Measurements from ENCODE around the gene RNASET2. TPM values are rescaled to one million over a fixed set of nuclear protein-coding genes. Genes with fewer than 3 reads are reported as not detected.
"Not testable (repeated sequence)": the region's sequence is repeated elsewhere in the genome, so short reads cannot be mapped to it uniquely, and the experiment has no call there.

Gene RNASET2
- total and polyA plus RNA-seq, 4 donors = 17.7 to 37.2 (median 25.0) TPM

DNA sequence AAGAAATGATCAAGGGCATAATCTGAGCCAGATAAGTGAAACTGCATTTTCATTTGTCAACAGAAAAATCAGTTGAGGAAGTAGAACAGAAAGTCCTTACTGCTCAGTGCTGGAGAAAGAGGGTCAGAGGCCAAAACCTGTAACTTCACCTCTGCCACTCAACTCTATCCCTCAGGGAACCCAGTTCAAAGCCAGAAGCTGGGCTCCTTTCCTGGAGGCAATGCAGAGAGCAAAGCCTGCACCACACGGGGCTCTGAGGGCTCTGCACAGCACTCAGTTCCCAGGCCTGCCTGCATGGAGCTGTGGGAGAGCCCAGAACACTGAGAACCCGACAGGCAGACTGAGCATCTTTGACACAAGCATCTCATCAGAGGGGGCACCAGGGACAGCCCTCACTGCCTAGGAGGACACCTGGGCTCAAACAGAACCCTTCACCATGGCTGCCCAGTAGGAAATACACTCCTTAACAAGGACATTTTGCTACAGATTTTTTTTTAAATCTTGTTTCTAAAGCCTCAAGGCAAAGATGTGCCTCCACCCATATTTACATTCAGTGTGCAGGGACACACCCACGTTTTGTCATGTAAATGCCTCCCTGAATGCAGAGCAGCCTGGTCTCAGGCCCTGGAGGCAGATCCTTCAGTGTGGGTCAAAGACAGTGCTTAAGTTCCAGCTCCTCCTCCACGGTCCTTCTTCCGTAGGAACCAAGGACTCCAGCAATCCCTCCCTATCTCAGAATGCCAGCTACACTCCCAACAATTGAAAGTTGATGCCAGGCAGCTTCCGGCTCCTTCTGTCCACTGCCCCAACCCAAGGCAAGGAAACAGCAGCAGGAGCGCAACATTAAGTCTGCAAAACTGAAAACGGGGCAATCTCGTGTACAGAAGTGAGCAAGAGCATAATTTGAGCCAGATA, 6.6 kb downstream of the RNASET2 start:
- Histone ChIP-seq H3K9me3 (ENCODE audit: control insufficient read depth in 4 of 4, low read length in 3 of 4) (no peaks in the 10 kb centered on the region), H3K9ac (ENCODE audit: low read depth in 1 of 2, low read length in 2 of 2) (no peak overlapping the region), H3K4me1 (ENCODE audit: control insufficient read depth in 4 of 4, insufficient read depth in 4 of 4, low read length in 3 of 4) (peaks cover 0 to 4% (median 0%) of the 10 kb centered on the region in 4 donors), H3K27me3 (ENCODE audit: control insufficient read depth in 4 of 4, insufficient read depth in 4 of 4, low read length in 3 of 4) (no peaks in the 10 kb centered on the region), H3K27ac (ENCODE audit: low read depth in 1 of 2, low read length in 2 of 2) (no peak overlapping the region), H3K4me3 (ENCODE audit: low read depth in 1 of 3, low read length in 3 of 3) (no peak overlapping the region), H3K36me3 (ENCODE audit: control insufficient read depth in 4 of 4, insufficient read depth in 3 of 4, low read depth in 1 of 4, low read length in 3 of 4) (peaks cover 0 to 11% (median 5%) of the 10 kb centered on the region in 4 donors)
- no peak for DNase-seq (ENCODE audit: low spot score)
- WGBS = 76% methylated on average over 9 of the region's 9 CpGs
- TF ChIP-seq EGR1 (IDR thresholded peaks at IDR 0.05; ENCODE audit: low read depth in 2 of 2) = no peak
- TF ChIP-seq, protein P1, sequence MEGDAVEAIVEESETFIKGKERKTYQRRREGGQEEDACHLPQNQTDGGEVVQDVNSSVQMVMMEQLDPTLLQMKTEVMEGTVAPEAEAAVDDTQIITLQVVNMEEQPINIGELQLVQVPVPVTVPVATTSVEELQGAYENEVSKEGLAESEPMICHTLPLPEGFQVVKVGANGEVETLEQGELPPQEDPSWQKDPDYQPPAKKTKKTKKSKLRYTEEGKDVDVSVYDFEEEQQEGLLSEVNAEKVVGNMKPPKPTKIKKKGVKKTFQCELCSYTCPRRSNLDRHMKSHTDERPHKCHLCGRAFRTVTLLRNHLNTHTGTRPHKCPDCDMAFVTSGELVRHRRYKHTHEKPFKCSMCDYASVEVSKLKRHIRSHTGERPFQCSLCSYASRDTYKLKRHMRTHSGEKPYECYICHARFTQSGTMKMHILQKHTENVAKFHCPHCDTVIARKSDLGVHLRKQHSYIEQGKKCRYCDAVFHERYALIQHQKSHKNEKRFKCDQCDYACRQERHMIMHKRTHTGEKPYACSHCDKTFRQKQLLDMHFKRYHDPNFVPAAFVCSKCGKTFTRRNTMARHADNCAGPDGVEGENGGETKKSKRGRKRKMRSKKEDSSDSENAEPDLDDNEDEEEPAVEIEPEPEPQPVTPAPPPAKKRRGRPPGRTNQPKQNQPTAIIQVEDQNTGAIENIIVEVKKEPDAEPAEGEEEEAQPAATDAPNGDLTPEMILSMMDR (IDR thresholded peaks at IDR 0.05; ENCODE audit: low read depth, low read length, missing input control) = no peak
- no peak for TF ChIP-seq RAD21 (IDR thresholded peaks at IDR 0.05)
- no peak for TF ChIP-seq HNF4G (IDR thresholded peaks at IDR 0.05)
- TF ChIP-seq GABPA (IDR thresholded peaks at IDR 0.05 in 1 of 2, conservative IDR thresholded peaks at IDR 0.05 in 1 of 2) = no peak
- no peak for TF ChIP-seq TAF1 (conservative IDR thresholded peaks at IDR 0.05)
- TF ChIP-seq FOXA2 (IDR thresholded peaks at IDR 0.05) = no peak
- no peak for TF ChIP-seq NR2F2 (IDR thresholded peaks at IDR 0.05)
- TF ChIP-seq SP1 (IDR thresholded peaks at IDR 0.05) = no peak
- no peak for TF ChIP-seq RXRA (IDR thresholded peaks at IDR 0.05)
- no peak for TF ChIP-seq HNF4A (conservative IDR thresholded peaks at IDR 0.05)
- TF ChIP-seq, protein P2, sequence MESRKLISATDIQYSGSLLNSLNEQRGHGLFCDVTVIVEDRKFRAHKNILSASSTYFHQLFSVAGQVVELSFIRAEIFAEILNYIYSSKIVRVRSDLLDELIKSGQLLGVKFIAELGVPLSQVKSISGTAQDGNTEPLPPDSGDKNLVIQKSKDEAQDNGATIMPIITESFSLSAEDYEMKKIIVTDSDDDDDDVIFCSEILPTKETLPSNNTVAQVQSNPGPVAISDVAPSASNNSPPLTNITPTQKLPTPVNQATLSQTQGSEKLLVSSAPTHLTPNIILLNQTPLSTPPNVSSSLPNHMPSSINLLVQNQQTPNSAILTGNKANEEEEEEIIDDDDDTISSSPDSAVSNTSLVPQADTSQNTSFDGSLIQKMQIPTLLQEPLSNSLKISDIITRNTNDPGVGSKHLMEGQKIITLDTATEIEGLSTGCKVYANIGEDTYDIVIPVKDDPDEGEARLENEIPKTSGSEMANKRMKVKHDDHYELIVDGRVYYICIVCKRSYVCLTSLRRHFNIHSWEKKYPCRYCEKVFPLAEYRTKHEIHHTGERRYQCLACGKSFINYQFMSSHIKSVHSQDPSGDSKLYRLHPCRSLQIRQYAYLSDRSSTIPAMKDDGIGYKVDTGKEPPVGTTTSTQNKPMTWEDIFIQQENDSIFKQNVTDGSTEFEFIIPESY (IDR thresholded peaks at IDR 0.05) = no peak
- TF ChIP-seq JUND (IDR thresholded peaks at IDR 0.05) = no peak
- TF ChIP-seq FOXA1 (IDR thresholded peaks at IDR 0.05) = no peak
- TF ChIP-seq, protein P3, sequence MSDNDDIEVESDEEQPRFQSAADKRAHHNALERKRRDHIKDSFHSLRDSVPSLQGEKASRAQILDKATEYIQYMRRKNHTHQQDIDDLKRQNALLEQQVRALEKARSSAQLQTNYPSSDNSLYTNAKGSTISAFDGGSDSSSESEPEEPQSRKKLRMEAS (IDR thresholded peaks at IDR 0.05) = no peak
- no peak for TF ChIP-seq YY1 (IDR thresholded peaks at IDR 0.05)
- TF ChIP-seq, protein P4, sequence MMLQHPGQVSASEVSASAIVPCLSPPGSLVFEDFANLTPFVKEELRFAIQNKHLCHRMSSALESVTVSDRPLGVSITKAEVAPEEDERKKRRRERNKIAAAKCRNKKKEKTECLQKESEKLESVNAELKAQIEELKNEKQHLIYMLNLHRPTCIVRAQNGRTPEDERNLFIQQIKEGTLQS (IDR thresholded peaks at IDR 0.05) = no peak
- TF ChIP-seq, protein P5, sequence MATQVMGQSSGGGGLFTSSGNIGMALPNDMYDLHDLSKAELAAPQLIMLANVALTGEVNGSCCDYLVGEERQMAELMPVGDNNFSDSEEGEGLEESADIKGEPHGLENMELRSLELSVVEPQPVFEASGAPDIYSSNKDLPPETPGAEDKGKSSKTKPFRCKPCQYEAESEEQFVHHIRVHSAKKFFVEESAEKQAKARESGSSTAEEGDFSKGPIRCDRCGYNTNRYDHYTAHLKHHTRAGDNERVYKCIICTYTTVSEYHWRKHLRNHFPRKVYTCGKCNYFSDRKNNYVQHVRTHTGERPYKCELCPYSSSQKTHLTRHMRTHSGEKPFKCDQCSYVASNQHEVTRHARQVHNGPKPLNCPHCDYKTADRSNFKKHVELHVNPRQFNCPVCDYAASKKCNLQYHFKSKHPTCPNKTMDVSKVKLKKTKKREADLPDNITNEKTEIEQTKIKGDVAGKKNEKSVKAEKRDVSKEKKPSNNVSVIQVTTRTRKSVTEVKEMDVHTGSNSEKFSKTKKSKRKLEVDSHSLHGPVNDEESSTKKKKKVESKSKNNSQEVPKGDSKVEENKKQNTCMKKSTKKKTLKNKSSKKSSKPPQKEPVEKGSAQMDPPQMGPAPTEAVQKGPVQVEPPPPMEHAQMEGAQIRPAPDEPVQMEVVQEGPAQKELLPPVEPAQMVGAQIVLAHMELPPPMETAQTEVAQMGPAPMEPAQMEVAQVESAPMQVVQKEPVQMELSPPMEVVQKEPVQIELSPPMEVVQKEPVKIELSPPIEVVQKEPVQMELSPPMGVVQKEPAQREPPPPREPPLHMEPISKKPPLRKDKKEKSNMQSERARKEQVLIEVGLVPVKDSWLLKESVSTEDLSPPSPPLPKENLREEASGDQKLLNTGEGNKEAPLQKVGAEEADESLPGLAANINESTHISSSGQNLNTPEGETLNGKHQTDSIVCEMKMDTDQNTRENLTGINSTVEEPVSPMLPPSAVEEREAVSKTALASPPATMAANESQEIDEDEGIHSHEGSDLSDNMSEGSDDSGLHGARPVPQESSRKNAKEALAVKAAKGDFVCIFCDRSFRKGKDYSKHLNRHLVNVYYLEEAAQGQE (IDR thresholded peaks at IDR 0.05) = no peak

DNA sequence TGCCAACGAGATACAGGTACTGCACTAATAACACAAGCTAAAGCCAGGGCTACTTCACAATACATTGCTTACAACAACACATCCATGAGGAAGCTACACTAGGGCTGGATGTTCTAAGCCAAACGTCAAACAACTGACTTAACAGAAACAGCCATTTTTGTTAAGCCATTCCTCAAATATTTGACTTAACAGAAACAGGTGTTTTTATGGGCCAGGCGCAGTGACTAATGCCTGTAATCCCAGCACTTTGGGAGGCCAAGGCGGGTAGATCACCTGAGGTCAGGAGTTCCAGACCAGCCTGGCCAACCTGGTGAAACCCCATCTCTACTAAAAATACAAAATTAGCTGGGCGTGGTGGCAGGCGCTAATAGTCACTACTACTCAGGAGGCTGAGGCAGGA, 7.6 kb downstream of the RNASET2 start:
- not testable (repeated sequence) for H3K4me3 ChIP-seq (ENCODE audit: low read depth in 1 of 3, low read length in 3 of 3); H3K4me1 ChIP-seq (ENCODE audit: control insufficient read depth in 4 of 4, insufficient read depth in 4 of 4, low read length in 3 of 4); DNase-seq (ENCODE audit: low spot score); H3K9ac ChIP-seq (ENCODE audit: low read depth in 1 of 2, low read length in 2 of 2); H3K27ac ChIP-seq (ENCODE audit: low read depth in 1 of 2, low read length in 2 of 2); H3K9me3 ChIP-seq (ENCODE audit: control insufficient read depth in 4 of 4, low read length in 3 of 4); H3K27me3 ChIP-seq (ENCODE audit: control insufficient read depth in 4 of 4, insufficient read depth in 4 of 4, low read length in 3 of 4)
- H3K36me3 ChIP-seq (ENCODE audit: control insufficient read depth in 4 of 4, insufficient read depth in 3 of 4, low read depth in 1 of 4, low read length in 3 of 4) = peaks cover 0 to 11% (median 5%) of the 10 kb centered on the region in 4 donors
- 95% methylated on average over 6 of the region's 6 CpGs for WGBS

Data from liver (tissue), 9 donors.